Measurements from ENCODE around the gene NUDT14.

DNA sequence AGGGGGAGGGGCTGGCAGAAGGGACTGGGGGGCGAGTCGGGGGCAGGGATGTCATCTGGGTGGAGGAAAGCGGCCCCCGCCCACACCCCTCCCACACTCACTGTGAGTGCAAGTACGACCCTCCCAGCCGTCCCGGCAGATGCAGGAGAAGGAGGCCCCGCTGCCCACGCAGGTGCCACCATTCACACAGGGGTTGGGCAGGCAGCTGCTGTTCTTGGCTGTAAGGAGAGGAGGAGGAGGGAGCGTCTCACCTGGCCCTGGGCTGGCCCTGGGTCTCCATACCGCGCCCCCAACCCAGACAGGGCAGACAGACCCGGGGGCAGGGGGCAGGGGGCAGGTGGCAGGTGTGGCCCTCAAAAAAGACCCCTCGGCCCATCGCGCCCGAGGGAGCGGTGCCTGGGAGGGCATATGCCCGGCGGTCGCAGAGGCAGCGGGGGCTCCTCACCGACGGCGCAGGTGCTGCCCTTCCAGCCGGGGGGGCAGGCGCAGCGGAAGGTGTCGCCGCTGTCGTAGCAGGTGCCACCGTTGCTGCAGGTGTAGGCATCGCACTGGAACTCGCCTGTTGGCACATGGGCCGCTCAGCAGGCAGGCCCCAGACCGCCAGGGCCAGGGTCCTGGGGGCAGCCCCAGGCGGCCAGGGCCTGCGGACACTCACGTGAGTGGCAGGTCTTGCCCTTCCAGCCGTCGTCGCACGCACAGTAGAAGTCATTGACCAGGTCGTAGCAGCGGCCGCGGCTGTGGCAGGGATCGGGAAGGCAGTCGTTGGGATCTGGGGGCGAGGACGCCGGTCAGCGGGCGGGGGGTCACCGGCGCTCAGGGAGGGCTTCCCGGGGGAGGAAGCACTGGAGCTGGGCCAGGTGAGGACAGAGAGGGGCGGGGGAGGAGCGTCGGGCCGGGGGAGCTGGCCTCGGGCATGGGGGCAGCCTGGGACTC is 33.2 kb downstream of the NUDT14 start:
- TF ChIP-seq CTCF (IDR thresholded peaks at IDR 0.05): no peak
- TF ChIP-seq POLR2A (IDR thresholded peaks at IDR 0.05): no peak

All from lower leg skin (tissue), 3 donors.